ENCODE measurements around the gene CWC25.
A peak's percentile ranks its signal among the peaks of the same experiment; 100 is the strongest.
"Not testable (repeated sequence)": the region's sequence is repeated elsewhere in the genome, so short reads cannot be mapped to it uniquely, and the experiment has no call there.

Gene CWC25

GRCh38 chr17:38824899-38825761, at the start of gene CWC25:
Gene CWC25, minus strand, starts transcription at chr17:38825321. Its CDS starts 138 bp downstream, at chr17:38825183.
- peak; percentile 98 for DNase-seq (ENCODE audit: low spot score)

- DNase-seq (ENCODE audit: low spot score): no peak
Observed at GRCh38 chr17:38873640-38874380, 48.7 kb upstream of the CWC25 start.

GRCh38 chr17:38872671-38873385, 47.7 kb upstream of the CWC25 start:
- peak; percentile 40 for DNase-seq (ENCODE audit: low spot score)

GRCh38 chr17:38872027-38872511, 46.9 kb upstream of the CWC25 start:
- no peak for DNase-seq (ENCODE audit: low spot score)

DNA sequence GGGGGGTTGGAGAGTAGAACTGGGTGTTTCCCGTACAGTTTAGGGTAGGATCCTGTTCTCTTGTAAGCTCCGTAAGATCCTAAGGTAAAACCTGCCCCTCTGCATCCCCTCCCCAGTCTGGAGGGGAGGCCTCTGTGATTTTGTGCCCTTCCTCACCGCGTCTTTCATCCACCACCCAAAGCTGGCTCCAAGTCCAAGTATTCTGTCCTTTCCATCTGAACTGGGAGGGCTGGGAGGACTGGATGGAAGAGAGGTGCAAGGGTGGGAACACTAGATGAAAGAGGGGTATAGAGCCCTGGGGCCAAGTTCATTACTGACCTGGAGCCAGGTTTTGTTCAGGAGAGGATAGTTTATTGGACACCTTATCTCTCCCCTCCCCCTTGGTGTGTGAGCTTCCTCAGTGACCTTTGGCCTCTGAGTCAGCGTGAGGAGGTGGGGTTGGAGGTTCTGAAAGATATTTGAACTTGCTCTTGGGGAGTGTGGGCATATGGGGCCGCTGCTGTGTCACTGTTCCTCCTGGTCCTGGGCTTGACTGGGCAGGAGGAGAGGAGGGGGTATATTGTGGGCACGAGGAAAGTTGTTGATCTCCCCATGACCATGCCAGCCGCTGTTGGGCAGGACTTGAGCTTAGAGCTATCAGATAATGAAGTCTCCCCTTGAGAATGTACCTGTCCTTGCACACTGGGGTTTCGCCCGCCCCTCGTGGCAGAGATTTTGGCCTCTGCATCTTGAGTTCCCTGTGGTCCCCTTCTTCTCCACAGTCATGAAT, 46.3 kb upstream of the CWC25 start:
- peak; percentile 86 for DNase-seq (ENCODE audit: low spot score)

- peak; percentile 64 for DNase-seq (ENCODE audit: low spot score)
Observed at GRCh38 chr17:38870259-38871165, 45.4 kb upstream of the CWC25 start.

DNA sequence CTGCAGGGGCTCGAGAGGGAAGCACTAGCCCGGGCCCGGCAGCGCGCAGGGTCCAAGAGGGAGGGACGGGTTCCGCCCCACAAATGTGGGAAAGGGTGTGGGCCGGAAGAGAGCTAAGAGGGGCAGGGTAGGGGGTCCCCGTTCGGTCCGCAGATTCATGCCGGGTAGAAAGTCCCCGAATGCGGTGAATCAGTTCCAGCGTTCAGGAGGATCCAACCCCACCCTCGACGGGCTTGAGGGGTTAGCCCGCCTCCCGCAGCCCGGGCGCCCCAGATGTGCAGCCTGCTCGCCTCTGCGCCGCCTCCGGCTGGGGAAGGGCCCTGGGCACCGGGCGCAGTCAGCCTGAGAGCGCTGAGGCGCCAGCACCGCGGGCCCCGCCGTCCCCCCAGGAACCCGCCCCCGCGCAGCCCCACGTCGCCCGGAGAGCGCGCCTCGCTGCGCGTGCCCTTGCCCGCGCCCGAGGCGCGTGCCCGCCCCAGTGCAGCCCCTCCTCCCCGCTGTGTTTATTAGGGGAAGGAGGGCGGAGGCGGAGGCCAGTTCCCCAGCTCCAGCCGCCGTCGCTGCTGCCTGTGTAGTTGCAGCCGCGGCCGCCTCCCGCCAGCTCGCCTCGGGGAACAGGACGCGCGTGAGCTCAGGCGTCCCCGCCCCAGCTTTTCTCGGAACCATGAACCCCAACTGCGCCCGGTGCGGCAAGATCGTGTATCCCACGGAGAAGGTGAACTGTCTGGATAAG, 44.6 kb upstream of the CWC25 start, which contains the start of gene LASP1:
Gene LASP1, plus strand, starts transcription at position 533 of the 733 bp plus-strand sequence. Its CDS starts 132 bp downstream, at position 665.
- DNase-seq (ENCODE audit: low spot score): peak; percentile 75

DNA sequence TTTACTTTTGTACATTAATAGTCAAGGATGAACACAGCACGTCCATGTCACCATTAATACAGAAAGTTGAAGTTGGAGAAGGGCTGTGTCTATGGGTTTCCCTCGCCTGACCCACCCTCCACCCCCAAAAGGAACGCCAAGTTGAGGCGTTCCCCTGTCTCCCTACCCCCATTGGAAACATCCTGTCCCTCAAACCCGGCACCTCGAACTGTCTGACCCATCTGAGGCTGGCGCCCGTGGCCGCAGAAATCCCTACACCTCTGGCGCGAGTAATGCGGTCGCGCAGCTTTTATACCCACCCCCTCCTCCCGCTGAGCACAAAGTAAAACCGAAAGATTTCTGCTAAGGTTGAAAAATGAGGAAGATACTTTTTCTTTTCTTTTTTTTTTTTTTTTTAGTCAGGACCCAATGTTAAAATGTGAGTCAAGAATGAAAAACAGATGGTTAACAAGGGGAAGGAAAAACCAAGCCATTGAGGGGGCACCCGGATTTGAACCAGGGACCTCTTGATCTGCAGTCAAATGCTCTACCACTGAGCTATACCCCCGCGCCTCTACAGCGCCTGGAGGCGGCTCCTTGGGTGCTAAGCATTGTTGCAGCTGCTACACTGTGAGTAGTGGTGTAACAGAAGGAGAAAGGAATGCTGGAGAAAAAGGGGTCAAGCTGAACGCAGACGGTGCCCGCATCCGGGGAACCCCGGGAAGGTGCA, 43.9 kb upstream of the CWC25 start:
- DNase-seq (ENCODE audit: low spot score): peak; percentile 77

DNA sequence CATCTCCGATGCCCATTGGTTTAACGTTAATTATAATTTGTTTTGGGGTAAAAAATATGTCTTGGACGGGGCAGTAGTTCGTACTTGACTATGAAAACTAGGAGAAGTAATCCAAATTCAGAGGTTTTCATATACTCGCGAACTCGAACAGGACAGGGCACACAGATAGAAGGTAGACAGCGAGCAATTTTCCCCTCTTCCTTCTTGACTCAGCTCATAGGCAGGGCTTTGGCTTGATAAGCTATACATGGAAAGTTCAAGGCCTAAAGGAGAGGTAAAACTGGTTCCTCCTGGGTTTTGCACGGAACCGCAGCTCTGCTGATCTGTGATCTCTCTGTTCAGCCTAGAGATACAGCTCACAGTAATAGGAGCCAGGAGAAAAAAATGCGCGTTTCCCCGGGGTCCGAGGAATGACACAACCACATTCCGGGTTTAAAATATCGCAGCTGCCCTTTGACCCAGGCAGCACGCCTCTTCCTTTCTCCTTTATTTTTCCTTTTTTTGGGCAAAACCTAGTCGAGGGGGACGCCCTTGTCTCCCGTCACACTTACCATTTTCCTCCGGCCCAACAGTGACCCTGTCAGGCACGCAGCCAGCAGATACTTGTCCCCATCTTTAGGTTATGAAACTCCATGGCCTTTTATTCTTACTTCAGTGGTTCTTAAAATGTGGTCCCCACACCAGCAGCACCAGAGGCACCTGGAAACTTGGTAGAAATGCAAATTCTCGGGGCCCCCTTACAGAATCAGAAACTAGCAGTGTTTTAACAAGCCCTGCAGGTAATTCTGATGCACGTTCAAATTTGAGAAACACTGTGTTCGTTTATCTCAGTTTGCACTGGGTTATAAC, 43.1 kb upstream of the CWC25 start:
- peak; percentile 38 for DNase-seq (ENCODE audit: low spot score)

DNA sequence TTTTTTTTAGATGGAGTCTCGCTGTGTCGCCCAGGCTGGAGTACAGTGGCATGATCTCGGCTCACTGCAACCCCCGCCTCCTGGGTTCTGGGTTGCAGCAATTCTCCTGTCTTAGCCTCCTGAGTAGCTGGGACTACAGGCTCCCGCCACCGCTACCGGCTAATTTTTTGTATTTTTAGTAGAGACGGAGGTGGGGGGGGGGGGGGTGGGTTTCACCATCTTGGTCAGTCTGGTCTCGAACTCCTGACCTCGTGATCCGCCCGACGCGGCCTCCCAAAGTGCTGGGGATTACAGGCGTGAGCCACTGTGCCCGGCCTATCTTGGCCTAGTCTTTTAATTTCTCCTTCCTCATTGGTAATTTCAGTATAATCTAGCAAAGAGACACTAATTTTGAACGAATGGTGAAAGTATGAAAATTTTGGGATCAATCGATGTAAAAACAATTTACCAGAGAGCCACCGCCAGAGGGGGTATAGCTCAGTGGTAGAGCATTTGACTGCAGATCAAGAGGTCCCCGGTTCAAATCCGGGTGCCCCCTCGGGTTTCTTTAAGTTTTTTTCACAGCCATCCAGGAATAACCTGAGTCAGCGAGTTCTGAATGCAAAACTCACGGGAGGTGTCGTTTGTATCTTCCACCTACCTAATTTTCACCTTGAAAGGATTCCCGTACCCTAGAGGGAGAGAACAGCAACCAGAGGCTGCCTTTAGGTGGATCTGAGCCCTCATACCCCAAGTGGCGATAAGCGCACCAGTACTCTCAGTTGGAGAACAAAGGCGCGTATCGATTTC, 42.3 kb upstream of the CWC25 start:
- peak; percentile 78 for DNase-seq (ENCODE audit: low spot score)

DNA sequence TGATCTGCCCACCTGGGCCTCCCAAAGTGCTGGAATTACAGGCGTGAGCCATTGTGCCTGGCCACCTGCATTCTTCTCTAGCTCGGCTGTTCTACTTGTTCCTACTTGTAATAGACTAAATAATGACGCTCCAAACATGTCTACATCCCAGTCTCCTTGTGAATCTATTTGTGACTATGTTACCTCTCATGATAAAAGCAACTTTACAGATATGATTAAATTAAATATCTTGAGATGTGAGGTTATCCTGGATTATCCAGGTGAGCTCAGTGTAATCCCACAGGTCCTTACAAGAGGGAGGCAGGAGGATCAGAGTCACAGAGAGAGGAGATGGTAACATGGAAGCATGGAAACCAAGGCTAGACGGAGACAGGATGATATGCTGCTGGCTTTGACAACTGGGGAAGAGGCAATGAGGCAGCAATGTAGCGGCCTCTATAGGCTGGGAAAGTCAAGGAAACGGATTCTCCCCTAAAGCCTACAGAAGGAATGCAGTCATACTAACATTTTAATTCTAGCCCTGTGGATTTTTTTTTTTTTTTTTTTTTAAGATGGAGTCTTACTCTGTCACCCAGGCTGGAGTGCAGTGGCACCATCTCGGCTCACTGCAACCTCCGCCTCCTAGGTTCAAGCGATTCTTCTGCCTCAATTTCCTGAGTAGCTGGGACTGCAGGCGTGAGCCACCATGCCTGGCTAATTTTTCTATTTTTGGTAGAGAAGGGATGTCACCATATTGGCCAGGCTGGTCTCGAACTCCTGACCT, 39.7 kb upstream of the CWC25 start:
- no peak for DNase-seq (ENCODE audit: low spot score)

DNA sequence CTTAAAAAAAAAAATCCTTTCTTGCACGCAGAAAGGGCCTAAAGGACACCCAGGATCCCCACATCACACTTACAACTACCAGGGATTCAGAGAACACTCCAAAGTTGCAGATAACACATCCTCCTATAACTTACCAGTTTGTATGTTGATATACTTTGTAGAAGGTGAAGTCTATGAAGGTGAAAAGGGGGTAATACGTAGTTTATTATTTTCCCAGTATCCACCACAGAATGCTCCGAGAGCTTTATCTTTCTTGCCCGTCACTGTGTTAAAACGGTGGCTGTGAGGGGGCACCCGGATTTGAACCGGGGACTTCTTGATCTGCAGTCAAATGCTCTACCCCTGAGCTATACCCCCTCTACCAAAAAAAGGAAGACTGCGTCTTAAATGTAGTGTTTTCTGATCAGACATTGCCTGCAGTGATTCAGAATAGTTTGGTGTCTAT, 36.3 kb upstream of the CWC25 start:
- DNase-seq (ENCODE audit: low spot score): no peak

DNA sequence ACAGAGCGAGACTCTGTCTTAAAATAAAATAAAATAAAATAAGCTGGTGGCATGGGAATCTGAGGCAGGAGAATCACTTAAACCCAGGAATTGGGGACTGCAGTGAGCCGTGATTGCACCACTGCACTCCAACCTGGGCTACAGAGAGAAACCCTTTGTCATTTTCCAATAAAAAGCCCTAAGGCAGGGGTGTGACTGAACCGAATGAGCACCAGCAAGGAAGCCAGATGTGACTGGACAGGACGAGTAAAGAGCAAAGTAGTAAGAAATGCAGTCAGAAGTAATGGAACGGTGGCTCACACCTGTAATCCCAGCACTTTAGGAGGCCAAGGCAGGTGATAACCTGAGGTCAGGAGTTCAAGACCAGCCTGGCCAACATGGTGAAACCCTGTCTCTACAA, 32.1 kb upstream of the CWC25 start:
- DNase-seq (ENCODE audit: low spot score): no peak

GRCh38 chr17:38855101-38855714, 30.1 kb upstream of the CWC25 start:
- not testable (repeated sequence) for DNase-seq (ENCODE audit: low spot score)

DNA sequence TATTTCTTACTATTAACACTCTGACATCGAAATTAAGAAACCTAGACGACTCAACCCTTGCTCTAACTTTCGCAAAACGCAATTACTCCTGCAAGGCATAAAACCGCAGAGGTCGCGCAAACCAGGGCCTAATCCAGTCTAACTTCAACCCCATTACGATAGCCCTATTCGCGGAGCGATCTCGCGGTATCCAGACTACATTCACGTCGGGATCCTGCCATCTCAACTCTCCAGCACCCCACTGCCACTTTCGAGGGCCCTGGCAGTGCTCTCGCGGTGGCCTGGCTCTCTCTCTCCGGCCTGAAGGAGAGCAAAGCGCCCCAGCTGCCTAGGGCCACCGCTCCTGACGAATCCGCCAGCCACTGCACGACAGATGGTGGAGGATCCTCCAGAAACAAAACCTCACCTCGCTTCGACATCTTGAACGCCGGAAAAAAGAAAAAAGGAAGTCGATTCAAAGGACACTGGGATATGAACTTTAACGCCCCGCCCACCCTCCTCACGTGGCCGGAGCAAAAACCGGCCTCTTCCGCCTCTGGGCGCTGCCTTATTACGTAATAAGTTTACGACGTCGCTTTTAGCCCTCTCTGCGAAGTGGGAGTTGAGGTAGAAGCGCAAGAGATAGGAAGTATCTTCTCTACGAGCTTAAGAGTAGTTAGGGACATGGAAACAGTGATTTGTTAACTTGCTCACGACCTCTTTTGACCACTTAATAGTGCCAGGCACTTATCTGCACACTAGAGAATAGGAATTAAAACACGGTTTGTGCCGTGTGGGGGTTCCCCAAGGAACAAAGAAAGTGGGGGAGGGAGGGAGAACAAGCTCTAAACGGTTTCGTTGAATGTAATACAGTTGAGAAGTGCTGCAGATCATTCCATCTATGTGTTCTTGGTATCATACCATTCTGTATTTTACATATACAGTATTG, 28.4 kb upstream of the CWC25 start, which contains the start of gene RPL23:
Gene RPL23, minus strand, starts transcription at position 430 of the 928 bp plus-strand sequence. Its CDS starts 11 bp downstream, at position 419.
- peak; percentile 96 for DNase-seq (ENCODE audit: low spot score)
